ENCODE data around the gene PTPRN2. TPM values are rescaled to one million over a fixed set of nuclear protein-coding genes. Genes with fewer than 3 reads are reported as not detected.

PTPRN2 gene
- total RNA-seq, 2 donors from 2014 or later, result 0.35 to 0.61 TPM

- H3K9me3 Mint-ChIP-seq, result peaks cover 19 to 24% of the 10 kb centered on the region in 2 donors
- DNase-seq (ENCODE audit: low spot score in 2 of 2), result no peak
- H3K27ac Mint-ChIP-seq, result no peak overlapping the region
- peaks cover 0 to 7% of the 10 kb centered on the region in 2 donors for H3K36me3 Mint-ChIP-seq
- ATAC-seq, result no peak
Measured at GRCh38 chr7:157764193-157764592, 823.4 kb downstream of the PTPRN2 start.

GRCh38 chr7:157763279-157764000 lies 824.2 kb downstream of the PTPRN2 start:
- no peak for ATAC-seq
- Mint-ChIP-seq H3K27ac (no peak overlapping the region), H3K9me3 (peaks cover 19 to 24% of the 10 kb centered on the region in 2 donors)

GRCh38 chr7:157762824-157763223 lies 824.8 kb downstream of the PTPRN2 start:
- no peak overlapping the region for H3K27ac Mint-ChIP-seq
- DNase-seq (ENCODE audit: low spot score in 2 of 2) (no peak), ATAC-seq (no peak)
- peaks cover 19 to 24% of the 10 kb centered on the region in 2 donors for H3K9me3 Mint-ChIP-seq
- peaks cover 0 to 7% of the 10 kb centered on the region in 2 donors for H3K36me3 Mint-ChIP-seq

More at GRCh38 chr7:157763279-157764000, 824.2 kb downstream of the PTPRN2 start:
- H3K36me3 Mint-ChIP-seq, result peaks cover 0 to 7% of the 10 kb centered on the region in 2 donors
- no peak for DNase-seq (ENCODE audit: low spot score in 2 of 2)

GRCh38 chr7:157760004-157760730 lies 827.5 kb downstream of the PTPRN2 start:
- peaks cover 0 to 7% of the 10 kb centered on the region in 2 donors for H3K36me3 Mint-ChIP-seq
- DNase-seq (ENCODE audit: low spot score in 2 of 2), result no peak
- peaks cover 5 to 11% of the 10 kb centered on the region in 2 donors for H3K9me3 Mint-ChIP-seq
- no peak for ATAC-seq
- peak overlapping the region in 1 of 2 donors; percentile 29 for H3K27ac Mint-ChIP-seq

GRCh38 chr7:157759246-157759805 lies 828.3 kb downstream of the PTPRN2 start:
- Mint-ChIP-seq H3K27ac (no peak overlapping the region), H3K36me3 (peaks cover 0 to 7% of the 10 kb centered on the region in 2 donors), H3K9me3 (peaks cover 0 to 5% of the 10 kb centered on the region in 2 donors)
- no peak for ATAC-seq
- DNase-seq (ENCODE audit: low spot score in 2 of 2), result no peak

- Mint-ChIP-seq H3K9me3 (peaks cover 0 to 2% of the 10 kb centered on the region in 2 donors), H3K27ac (peak overlapping the region in 1 of 2 donors; percentile 72), H3K36me3 (peaks cover 0 to 3% of the 10 kb centered on the region in 2 donors)
- no peak for ATAC-seq
- DNase-seq (ENCODE audit: low spot score in 2 of 2), result no peak
Measured at GRCh38 chr7:157758468-157759245, 829.0 kb downstream of the PTPRN2 start.

- Mint-ChIP-seq H3K9me3 (no peaks in the 10 kb centered on the region), H3K27ac (no peak overlapping the region), H3K36me3 (no peaks in the 10 kb centered on the region)
- DNase-seq (ENCODE audit: low spot score in 2 of 2) (no peak), ATAC-seq (no peak)
Measured at GRCh38 chr7:157757776-157758467, 829.7 kb downstream of the PTPRN2 start.

- peak in 1 of 2 donors; percentile 48 for DNase-seq (ENCODE audit: low spot score in 2 of 2)
- Mint-ChIP-seq H3K27ac (no peak overlapping the region), H3K9me3 (no peaks in the 10 kb centered on the region), H3K36me3 (no peaks in the 10 kb centered on the region)
- no peak for ATAC-seq
Measured at GRCh38 chr7:157757211-157757610, 830.4 kb downstream of the PTPRN2 start.

- Mint-ChIP-seq H3K9me3 (no peaks in the 10 kb centered on the region), H3K27ac (no peak overlapping the region), H3K36me3 (no peaks in the 10 kb centered on the region)
- ATAC-seq (no peak), DNase-seq (ENCODE audit: low spot score in 2 of 2) (no peak)
Measured at GRCh38 chr7:157755741-157756140, 831.9 kb downstream of the PTPRN2 start.

- no peak overlapping the region for H3K27ac Mint-ChIP-seq
- ATAC-seq (no peak), DNase-seq (ENCODE audit: low spot score in 2 of 2) (no peak)
- no peaks in the 10 kb centered on the region for H3K9me3 Mint-ChIP-seq
- no peaks in the 10 kb centered on the region for H3K36me3 Mint-ChIP-seq
Measured at GRCh38 chr7:157754416-157754790, 833.2 kb downstream of the PTPRN2 start.

- Mint-ChIP-seq H3K27ac (no peak overlapping the region), H3K36me3 (no peaks in the 10 kb centered on the region), H3K9me3 (no peaks in the 10 kb centered on the region)
- no peak for ATAC-seq
- DNase-seq (ENCODE audit: low spot score in 2 of 2), result peak in 1 of 2 donors; percentile 35
Measured at GRCh38 chr7:157753713-157754415, 833.8 kb downstream of the PTPRN2 start.

- no peak for DNase-seq (ENCODE audit: low spot score in 2 of 2)
- Mint-ChIP-seq H3K27ac (no peak overlapping the region), H3K9me3 (no peaks in the 10 kb centered on the region), H3K36me3 (no peaks in the 10 kb centered on the region)
- ATAC-seq, result no peak
Measured at GRCh38 chr7:157752832-157753291, 834.8 kb downstream of the PTPRN2 start.

GRCh38 chr7:157751951-157752673 lies 835.5 kb downstream of the PTPRN2 start:
- Mint-ChIP-seq H3K9me3 (no peaks in the 10 kb centered on the region), H3K36me3 (no peaks in the 10 kb centered on the region), H3K27ac (peak overlapping the region in 1 of 2 donors; percentile 60)
- ATAC-seq, result no peak
- DNase-seq (ENCODE audit: low spot score in 2 of 2), result peak in 1 of 2 donors; percentile 39

- Mint-ChIP-seq H3K9me3 (no peaks in the 10 kb centered on the region), H3K36me3 (no peaks in the 10 kb centered on the region), H3K27ac (no peak overlapping the region)
- DNase-seq (ENCODE audit: low spot score in 2 of 2) (no peak), ATAC-seq (no peak)
Measured at GRCh38 chr7:157751406-157751805, 836.2 kb downstream of the PTPRN2 start.

- Mint-ChIP-seq H3K9me3 (no peaks in the 10 kb centered on the region), H3K27ac (peak overlapping the region in 1 of 2 donors; percentile 26), H3K36me3 (no peaks in the 10 kb centered on the region)
- no peak for ATAC-seq
- DNase-seq (ENCODE audit: low spot score in 2 of 2), result peak in 1 of 2 donors; percentile 44
Measured at GRCh38 chr7:157750291-157750690, 837.3 kb downstream of the PTPRN2 start.
